ENCODE results near the gene ELMO3. TPM values are rescaled to one million over a fixed set of nuclear protein-coding genes. Genes with fewer than 3 reads are reported as not detected.

ELMO3 gene
- total and polyA plus RNA-seq, 2 of the 13 experiments (the other 11 are each of a cell fraction or from before 2014, with no cell fraction given), result 2.6 to 4.0 TPM

DNA sequence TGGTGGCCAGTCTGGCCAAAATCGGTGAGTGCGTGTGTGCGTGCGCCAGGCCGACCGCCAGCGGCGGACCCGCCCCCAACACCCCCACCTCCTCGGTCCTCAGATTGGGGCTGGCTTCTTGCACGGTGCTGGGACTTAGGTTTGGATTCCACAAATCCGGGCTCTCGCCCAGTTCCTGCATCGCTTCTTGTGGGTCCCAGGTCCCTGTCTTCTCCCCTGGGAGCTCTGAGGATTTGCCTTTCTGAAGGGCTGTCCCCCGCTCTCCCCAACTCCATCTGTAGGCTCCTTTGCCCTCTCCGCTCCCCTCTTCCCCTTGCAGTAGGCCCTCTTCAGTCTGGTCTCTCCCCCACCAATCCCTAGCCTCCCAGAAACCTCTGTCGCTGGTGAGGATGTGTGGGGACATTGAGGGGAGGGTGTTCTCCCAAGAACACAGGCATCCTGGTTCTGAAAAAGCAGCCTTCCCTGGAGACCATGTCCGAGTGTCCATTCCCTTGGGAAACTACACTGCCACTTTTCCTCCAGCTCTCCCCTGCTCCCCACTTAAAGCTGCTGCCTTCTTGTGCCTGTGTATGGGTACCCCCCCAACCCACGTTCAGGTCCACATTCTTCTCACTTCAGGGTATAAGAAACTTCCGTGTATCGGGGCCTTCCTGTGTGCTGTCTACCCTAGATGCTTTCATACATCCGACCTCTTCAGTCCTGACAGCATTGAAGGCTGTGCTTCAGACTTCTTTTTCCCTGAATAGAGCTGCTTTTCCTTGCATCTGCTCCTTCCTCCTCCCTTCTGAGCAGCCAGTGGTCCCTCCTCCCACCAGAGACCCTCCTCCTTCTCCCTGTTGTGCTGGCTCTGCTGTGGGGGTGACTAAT, 50.5 kb downstream of the ELMO3 start (continued):
- TF ChIP-seq UBTF (CRISPR knock-in tag; IDR thresholded peaks at IDR 0.05), result peak; percentile 8; the same call in 1 of the 2 replicates
- TF ChIP-seq MTA3 (CRISPR knock-in tag; IDR thresholded peaks at IDR 0.05), result no peak
- no peak for TF ChIP-seq WIZ (CRISPR knock-in tag; IDR thresholded peaks at IDR 0.05)
- TF ChIP-seq SNAPC5 (CRISPR knock-in tag; IDR thresholded peaks at IDR 0.05; ENCODE audit: borderline replicate concordance), result no peak
- TF ChIP-seq CAMTA2 (CRISPR knock-in tag; IDR thresholded peaks at IDR 0.05; ENCODE audit: borderline replicate concordance), result no peak
- no peak for TF ChIP-seq ZNF619 (CRISPR knock-in tag; IDR thresholded peaks at IDR 0.05)
- TF ChIP-seq, protein P1, sequence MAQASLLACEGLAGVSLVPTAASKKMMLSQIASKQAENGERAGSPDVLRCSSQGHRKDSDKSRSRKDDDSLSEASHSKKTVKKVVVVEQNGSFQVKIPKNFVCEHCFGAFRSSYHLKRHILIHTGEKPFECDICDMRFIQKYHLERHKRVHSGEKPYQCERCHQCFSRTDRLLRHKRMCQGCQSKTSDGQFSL (CRISPR knock-in tag; IDR thresholded peaks at IDR 0.05), result no peak
- TF ChIP-seq FUBP1 (CRISPR knock-in tag; IDR thresholded peaks at IDR 0.05; ENCODE audit: borderline replicate concordance), result no peak
- TF ChIP-seq KDM1A (CRISPR knock-in tag; IDR thresholded peaks at IDR 0.05), result no peak
- TF ChIP-seq, protein P2, sequence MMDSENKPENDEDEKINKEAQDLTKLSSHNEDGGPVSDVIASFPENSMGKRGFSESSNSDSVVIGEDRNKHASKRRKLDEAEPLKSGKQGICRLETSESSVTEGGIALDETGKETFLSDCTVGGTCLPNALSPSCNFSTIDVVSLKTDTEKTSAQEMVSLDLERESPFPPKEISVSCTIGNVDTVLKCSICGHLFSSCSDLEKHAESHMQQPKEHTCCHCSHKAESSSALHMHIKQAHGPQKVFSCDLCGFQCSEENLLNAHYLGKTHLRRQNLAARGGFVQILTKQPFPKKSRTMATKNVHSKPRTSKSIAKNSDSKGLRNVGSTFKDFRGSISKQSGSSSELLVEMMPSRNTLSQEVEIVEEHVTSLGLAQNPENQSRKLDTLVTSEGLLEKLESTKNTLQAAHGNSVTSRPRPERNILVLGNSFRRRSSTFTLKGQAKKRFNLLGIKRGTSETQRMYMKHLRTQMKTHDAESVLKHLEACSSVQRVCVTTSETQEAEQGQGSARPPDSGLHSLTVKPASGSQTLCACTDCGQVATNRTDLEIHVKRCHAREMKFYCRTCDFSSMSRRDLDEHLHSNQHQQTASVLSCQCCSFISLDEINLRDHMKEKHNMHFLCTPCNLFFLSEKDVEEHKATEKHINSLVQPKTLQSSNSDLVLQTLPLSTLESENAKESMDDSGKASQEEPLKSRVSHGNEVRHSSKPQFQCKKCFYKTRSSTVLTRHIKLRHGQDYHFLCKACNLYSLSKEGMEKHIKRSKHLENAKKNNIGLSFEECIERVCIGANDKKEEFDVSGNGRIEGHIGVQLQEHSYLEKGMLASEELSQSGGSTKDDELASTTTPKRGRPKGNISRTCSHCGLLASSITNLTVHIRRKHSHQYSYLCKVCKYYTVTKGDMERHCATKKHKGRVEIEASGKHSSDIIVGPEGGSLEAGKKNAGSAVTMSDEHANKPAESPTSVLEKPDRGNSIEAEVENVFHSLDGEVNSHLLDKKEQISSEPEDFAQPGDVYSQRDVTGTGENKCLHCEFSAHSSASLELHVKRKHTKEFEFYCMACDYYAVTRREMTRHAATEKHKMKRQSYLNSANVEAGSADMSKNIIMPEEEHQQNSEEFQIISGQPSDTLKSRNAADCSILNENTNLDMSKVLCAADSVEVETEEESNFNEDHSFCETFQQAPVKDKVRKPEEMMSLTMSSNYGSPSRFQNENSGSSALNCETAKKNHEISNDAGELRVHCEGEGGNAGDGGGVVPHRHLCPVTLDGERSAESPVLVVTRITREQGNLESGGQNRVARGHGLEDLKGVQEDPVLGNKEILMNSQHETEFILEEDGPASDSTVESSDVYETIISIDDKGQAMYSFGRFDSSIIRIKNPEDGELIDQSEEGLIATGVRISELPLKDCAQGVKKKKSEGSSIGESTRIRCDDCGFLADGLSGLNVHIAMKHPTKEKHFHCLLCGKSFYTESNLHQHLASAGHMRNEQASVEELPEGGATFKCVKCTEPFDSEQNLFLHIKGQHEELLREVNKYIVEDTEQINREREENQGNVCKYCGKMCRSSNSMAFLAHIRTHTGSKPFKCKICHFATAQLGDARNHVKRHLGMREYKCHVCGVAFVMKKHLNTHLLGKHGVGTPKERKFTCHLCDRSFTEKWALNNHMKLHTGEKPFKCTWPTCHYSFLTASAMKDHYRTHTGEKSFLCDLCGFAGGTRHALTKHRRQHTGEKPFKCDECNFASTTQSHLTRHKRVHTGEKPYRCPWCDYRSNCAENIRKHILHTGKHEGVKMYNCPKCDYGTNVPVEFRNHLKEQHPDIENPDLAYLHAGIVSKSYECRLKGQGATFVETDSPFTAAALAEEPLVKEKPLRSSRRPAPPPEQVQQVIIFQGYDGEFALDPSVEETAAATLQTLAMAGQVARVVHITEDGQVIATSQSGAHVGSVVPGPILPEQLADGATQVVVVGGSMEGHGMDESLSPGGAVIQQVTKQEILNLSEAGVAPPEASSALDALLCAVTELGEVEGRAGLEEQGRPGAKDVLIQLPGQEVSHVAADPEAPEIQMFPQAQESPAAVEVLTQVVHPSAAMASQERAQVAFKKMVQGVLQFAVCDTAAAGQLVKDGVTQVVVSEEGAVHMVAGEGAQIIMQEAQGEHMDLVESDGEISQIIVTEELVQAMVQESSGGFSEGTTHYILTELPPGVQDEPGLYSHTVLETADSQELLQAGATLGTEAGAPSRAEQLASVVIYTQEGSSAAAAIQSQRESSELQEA (CRISPR knock-in tag; IDR thresholded peaks at IDR 0.05; ENCODE audit: not compliant biosample characterization), result no peak
- TF ChIP-seq ASH2L (IDR thresholded peaks at IDR 0.05; ENCODE audit: insufficient read length, low read depth, low read length), result no peak
- TF ChIP-seq, protein P3, sequence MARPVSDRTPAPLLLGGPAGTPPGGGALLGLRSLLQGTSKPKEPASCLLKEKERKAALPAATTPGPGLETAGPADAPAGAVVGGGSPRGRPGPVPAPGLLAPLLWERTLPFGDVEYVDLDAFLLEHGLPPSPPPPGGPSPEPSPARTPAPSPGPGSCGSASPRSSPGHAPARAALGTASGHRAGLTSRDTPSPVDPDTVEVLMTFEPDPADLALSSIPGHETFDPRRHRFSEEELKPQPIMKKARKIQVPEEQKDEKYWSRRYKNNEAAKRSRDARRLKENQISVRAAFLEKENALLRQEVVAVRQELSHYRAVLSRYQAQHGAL (CRISPR knock-in tag; IDR thresholded peaks at IDR 0.05; ENCODE audit: not compliant biosample characterization), result no peak
- TF ChIP-seq ZNF709 (CRISPR knock-in tag; IDR thresholded peaks at IDR 0.05), result no peak
- TF ChIP-seq ZNF546 (CRISPR knock-in tag; conservative IDR thresholded peaks at IDR 0.05), result no peak

Data from HepG2 (cell line).